ENCODE measurements around the gene HK1. TPM values are rescaled to one million over a fixed set of nuclear protein-coding genes. Genes with fewer than 3 reads are reported as not detected.

HK1 gene
- total and polyA plus RNA-seq, 2 of the 13 experiments (the other 11 are each of a cell fraction or from before 2014, with no cell fraction given), result 0.29 to 1.5 TPM

DNA sequence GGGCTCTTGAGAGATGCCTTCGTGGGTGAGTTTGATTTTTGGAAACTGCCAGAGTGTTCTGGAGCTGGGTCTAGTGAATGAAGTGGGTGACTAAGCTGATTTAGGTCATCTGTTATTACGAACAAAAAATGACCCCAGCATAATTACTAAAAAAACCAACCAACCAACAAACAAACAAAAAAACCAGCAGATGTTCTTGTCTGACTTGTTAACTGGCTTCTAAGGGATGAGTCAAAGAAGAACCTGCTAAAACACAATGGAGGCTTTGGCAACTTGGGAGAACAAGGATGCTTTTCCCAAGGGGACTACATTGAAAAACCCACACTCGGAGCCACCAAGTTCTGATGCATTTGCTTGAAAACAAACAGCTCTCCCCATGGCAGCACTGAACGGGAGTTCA lies 126.9 kb downstream of the HK1 start:
- H3K9me3 ChIP-seq (ENCODE audit: low read length), result no peaks in the 10 kb centered on the region
- 5% methylated on average over 4 of the region's 4 CpGs for WGBS (ENCODE audit: low lambda C conversion rate)
- DNase-seq (ENCODE audit: low spot score) (no peak), FAIRE-seq (no peak), ATAC-seq (no peak)
- in situ Hi-C loops (cut with HindIII; ENCODE audit: extremely low pct_ligation_motif_present, low pct_unique_long_range_greater_than_20kb), result loop anchor here (5.0 kb wide), 2 partner anchors 102 to 232 kb away; no protein-coding TSS in a partner anchor
- H3K4me2 ChIP-seq (ENCODE audit: low read depth, low read length), result no peak overlapping the region
- intact Hi-C loops (cut with micrococcal nuclease; ENCODE audit: unreplicated experiment), result no loop called here
- no peaks in the 10 kb centered on the region for H3K79me2 ChIP-seq (ENCODE audit: insufficient read depth, low read length)
- ChIA-PET POLR2A (no interaction called here), CTCF (ENCODE audit: low intra/inter-chr PET ratio, low total read pairs) (no interaction called here)
- H3K27me3 ChIP-seq (ENCODE audit: control insufficient read depth in 1 of 2, insufficient read depth in 2 of 2, low read length in 2 of 2), result peaks cover 0 to 15% of the 10 kb centered on the region in 2 experiments; a peak in 1 of 5 replicates
- H4K20me1 ChIP-seq (ENCODE audit: insufficient read depth, low read length), result no peaks in the 10 kb centered on the region
- BruUV-seq (replicated peaks), result no TSS peak
- H3K27ac ChIP-seq (ENCODE audit: extremely low read length, insufficient read depth, low read length), result no peak overlapping the region
- peaks cover 13% of the 10 kb centered on the region for H3K4me1 ChIP-seq (ENCODE audit: insufficient read depth, low read length)
- H2AFZ ChIP-seq (ENCODE audit: low read length), result no peak overlapping the region
- no peak for TF ChIP-seq ZNF496 (CRISPR knock-in tag; IDR thresholded peaks at IDR 0.05; ENCODE audit: insufficient replicate concordance)
- no peak for TF ChIP-seq NFYB (CRISPR knock-in tag; IDR thresholded peaks at IDR 0.05)
- no peak for TF ChIP-seq ZKSCAN1 (IDR thresholded peaks at IDR 0.05; ENCODE audit: low read length)
- no peak for TF ChIP-seq RAD21 (CRISPR knock-in tag; IDR thresholded peaks at IDR 0.05)
- no peak for TF ChIP-seq ZNF34 (CRISPR knock-in tag; IDR thresholded peaks at IDR 0.05; ENCODE audit: borderline replicate concordance)
- no peak for TF ChIP-seq ATAD3A (CRISPR knock-in tag; IDR thresholded peaks at IDR 0.05)
- TF ChIP-seq SRSF4 (IDR thresholded peaks at IDR 0.05; ENCODE audit: low read depth, low read length, poor library complexity, severe bottlenecking), result no peak
- TF ChIP-seq, protein P1, sequence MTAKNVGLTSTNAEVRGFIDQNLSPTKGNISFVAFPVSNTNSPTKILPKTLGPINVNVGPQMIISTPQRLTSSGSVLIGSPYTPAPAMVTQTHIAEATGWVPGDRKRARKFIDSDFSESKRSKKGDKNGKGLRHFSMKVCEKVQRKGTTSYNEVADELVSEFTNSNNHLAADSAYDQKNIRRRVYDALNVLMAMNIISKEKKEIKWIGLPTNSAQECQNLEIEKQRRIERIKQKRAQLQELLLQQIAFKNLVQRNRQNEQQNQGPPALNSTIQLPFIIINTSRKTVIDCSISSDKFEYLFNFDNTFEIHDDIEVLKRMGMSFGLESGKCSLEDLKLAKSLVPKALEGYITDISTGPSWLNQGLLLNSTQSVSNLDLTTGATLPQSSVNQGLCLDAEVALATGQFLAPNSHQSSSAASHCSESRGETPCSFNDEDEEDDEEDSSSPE (CRISPR knock-in tag; IDR thresholded peaks at IDR 0.05), result no peak
- TF ChIP-seq CHD4 (IDR thresholded peaks at IDR 0.05; ENCODE audit: borderline replicate concordance, low read length), result no peak
- TF ChIP-seq, protein P2, sequence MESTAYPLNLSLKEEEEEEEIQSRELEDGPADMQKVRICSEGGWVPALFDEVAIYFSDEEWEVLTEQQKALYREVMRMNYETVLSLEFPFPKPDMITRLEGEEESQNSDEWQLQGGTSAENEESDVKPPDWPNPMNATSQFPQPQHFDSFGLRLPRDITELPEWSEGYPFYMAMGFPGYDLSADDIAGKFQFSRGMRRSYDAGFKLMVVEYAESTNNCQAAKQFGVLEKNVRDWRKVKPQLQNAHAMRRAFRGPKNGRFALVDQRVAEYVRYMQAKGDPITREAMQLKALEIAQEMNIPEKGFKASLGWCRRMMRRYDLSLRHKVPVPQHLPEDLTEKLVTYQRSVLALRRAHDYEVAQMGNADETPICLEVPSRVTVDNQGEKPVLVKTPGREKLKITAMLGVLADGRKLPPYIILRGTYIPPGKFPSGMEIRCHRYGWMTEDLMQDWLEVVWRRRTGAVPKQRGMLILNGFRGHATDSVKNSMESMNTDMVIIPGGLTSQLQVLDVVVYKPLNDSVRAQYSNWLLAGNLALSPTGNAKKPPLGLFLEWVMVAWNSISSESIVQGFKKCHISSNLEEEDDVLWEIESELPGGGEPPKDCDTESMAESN (CRISPR knock-in tag; conservative IDR thresholded peaks at IDR 0.05), result no peak
- TF ChIP-seq HOXD1 (CRISPR knock-in tag; IDR thresholded peaks at IDR 0.05), result no peak
- TF ChIP-seq ZNF382 (CRISPR knock-in tag; IDR thresholded peaks at IDR 0.05; ENCODE audit: borderline replicate concordance), result no peak
- no peak overlapping the region for H3K9ac ChIP-seq (ENCODE audit: insufficient read depth, low read depth, low read length)
- H3K4me3 ChIP-seq (replicated peaks in 1 of 3; ENCODE audit: insufficient read depth in 1 of 3, low read depth in 2 of 3, low read length in 3 of 3), result no peak overlapping the region
- no peaks in the 10 kb centered on the region for H3K36me3 ChIP-seq (replicated peaks in 1 of 2; ENCODE audit: control insufficient read depth in 1 of 2, insufficient read depth in 2 of 2, low read length in 2 of 2)

All from HepG2 (cell line).